HepG2 (cell line): ENCODE measurements around the gene NSUN2. TPM values are rescaled to one million over a fixed set of nuclear protein-coding genes. Genes with fewer than 3 reads are reported as not detected.

ENCODE experiments used
- polyA plus RNA-seq, 8 experiments: library from polyadenylated mRNA; depleted of rRNA in 3 of 8; stranded (reverse) in 7 of 8; unstranded in 1 of 8; fragments of >200 nt; fragmentation: Illumina TruSeq in 4 of 8; extraction: Trizol in 4 of 8; gene quantifications; 2 replicates each; pipeline versions ENCODE4 v1.2.1 to v1.2.3, GENCODE V29; 2011 to 2016; ENCODE audit warnings: low read depth in 4 of 8, missing spikeins in 1 of 8, mixed read lengths in 1 of 8; ENCODE audit not compliant: insufficient read depth in 1 of 8
- total RNA-seq, 5 experiments: library from RNA; depleted of rRNA; stranded (reverse); fragments of >200 nt; fragmentation: Illumina TruSeq; extraction: Trizol; gene quantifications; 2 replicates each; pipeline ENCODE4 v1.2.3, GENCODE V29; 2016; ENCODE audit warnings: low read depth in 1 of 5

The NSUN2 gene
- total and polyA plus RNA-seq, 2 of the 13 experiments (the other 11 are each of a cell fraction or from before 2014, with no cell fraction given), result 51.7 to 69.1 TPM

Other genes with a start within 250 kb of the NSUN2 start
- gene UBE2QL1, start 184.2 kb downstream of the NSUN2 start, total RNA-seq (2016; rRNA removed; fragmentation: Illumina TruSeq; extraction: Trizol), result not detected in 2 replicates
- not detected in 2 replicates for gene UBE2QL1, start 184.2 kb downstream of the NSUN2 start, polyA plus RNA-seq (2011; rRNA removed)
- gene SRD5A1, start 396 bp upstream of the NSUN2 start, total RNA-seq (2016; rRNA removed; fragmentation: Illumina TruSeq; extraction: Trizol), result 6.1 and 7.1 TPM in 2 replicates
- gene SRD5A1, start 396 bp upstream of the NSUN2 start, polyA plus RNA-seq (2011; rRNA removed), result 9.9 and 11.3 TPM in 2 replicates
- gene TENT4A, start 80.4 kb upstream of the NSUN2 start, total RNA-seq (2016; rRNA removed; fragmentation: Illumina TruSeq; extraction: Trizol), result 7.7 and 13.3 TPM in 2 replicates
- 6.0 and 6.3 TPM in 2 replicates for gene TENT4A, start 80.4 kb upstream of the NSUN2 start, polyA plus RNA-seq (2011; rRNA removed)